ENCODE results near the gene ELK4. TPM values are rescaled to one million over a fixed set of nuclear protein-coding genes. Genes with fewer than 3 reads are reported as not detected.

The ELK4 gene
- total and polyA plus RNA-seq, 2 experiments from 2014 or later = 5.1 to 19.7 TPM

DNA sequence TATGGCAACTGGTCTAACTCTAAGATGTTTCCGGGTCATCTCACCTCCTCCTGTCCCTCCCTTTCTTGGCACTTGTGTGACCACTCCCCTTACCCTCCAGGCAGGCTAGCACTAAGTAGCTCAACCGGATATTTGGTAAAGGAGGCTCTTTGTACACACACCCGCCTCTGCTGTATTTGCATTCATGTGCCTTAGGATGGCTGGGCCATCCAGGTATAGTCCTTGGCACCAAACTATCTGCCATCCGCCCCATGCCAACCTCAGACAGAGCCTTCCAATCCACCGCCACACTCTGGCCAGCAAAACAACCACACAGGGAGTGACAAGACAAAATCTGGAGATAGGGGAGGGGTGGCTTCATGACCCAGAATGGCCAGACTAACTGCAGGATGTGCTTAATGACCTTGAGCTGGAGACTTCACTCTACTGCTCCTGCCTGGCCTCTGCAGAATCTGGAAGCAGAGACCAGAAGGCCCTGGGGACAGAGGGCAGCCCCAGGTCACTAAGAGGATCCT is 67.8 kb downstream of the ELK4 start:
- Histone ChIP-seq H3K36me3 (ENCODE audit: insufficient read depth) (no peaks in the 10 kb centered on the region), H2AFZ (no peak overlapping the region), H3K27ac (ENCODE audit: low read depth) (no peak overlapping the region), H3K4me3 (no peak overlapping the region), H3F3A (replicated peaks; ENCODE audit: low read depth) (0 out of 2 replicates have a peak, but pooled peaks cover 5% of the 10 kb centered on the region), H3K4me2 (no peak overlapping the region), H3K4me1 (ENCODE audit: insufficient read depth) (peaks cover 6% of the 10 kb centered on the region), H4K20me1 (replicated peaks; ENCODE audit: insufficient read depth) (no peaks in the 10 kb centered on the region), H3K27me3 (ENCODE audit: insufficient read depth) (peaks cover 35% of the 10 kb centered on the region), H3K79me2 (replicated peaks; ENCODE audit: insufficient read depth) (no peaks in the 10 kb centered on the region), H3K9me2 (ENCODE audit: insufficient read depth) (no peaks in the 10 kb centered on the region)
- no peak for DNase-seq (ENCODE audit: low spot score)
- H3K4me1 Mint-ChIP-seq = peaks cover 7% of the 10 kb centered on the region; the same call in 2 of the 3 replicates
- no peaks in the 10 kb centered on the region; the same call in 2 of the 3 replicates for H3K36me3 Mint-ChIP-seq (ENCODE audit: low read depth)
- no peak overlapping the region for H3K4me3 Mint-ChIP-seq
- no peak for ATAC-seq
- peaks cover 23% of the 10 kb centered on the region for H3K27me3 Mint-ChIP-seq (ENCODE audit: insufficient read depth, low read depth, poor library complexity)
- no peak overlapping the region for H3K27ac Mint-ChIP-seq
- H3K9me3 Mint-ChIP-seq = peaks cover 30% of the 10 kb centered on the region
- TF ChIP-seq ZNF331 (CRISPR knock-in tag; IDR thresholded peaks at IDR 0.05; ENCODE audit: low read depth) (no peak), EZH2 (IDR thresholded peaks at IDR 0.05; ENCODE audit: low read depth, unreplicated experiment) (no peak)

DNA sequence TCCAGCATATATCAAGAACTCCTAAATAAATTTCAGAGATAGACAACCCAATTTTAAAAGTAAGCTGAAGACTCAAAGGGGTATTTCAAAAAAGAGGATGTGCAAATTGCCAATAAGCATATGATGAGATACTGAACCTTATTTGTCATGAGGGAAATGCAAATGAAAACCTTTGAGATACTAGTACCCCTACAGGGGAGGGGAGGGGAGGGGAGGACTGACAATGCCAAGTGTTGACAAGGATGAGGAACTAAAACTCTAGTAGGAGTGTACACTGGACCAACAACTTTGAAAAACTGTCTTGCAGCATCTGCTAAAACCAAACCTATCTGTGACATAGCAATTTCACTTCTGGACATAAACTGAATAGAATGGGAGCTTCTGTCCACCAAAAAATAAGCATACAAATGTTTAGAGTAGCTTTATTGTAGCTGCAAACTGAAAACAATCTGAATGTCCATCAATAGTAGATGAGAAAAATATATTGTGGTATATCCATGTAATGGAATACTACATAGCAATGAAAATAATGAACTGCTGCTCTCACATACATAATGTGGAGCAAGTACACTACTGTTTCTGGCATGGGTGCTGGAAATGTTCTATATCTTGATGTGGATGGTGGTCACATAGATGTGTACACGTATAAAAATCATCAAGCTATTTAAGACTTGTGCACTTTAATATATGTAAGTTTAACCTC is 70.2 kb downstream of the ELK4 start:
- Histone ChIP-seq H3K9me2 (ENCODE audit: insufficient read depth) (no peaks in the 10 kb centered on the region), H3F3A (replicated peaks; ENCODE audit: low read depth) (no peaks in the 10 kb centered on the region), H3K27me3 (ENCODE audit: insufficient read depth) (peaks cover 14% of the 10 kb centered on the region), H3K27ac (ENCODE audit: low read depth) (no peak overlapping the region), H3K79me2 (replicated peaks; ENCODE audit: insufficient read depth) (no peaks in the 10 kb centered on the region), H3K4me3 (no peak overlapping the region), H2AFZ (no peak overlapping the region), H3K36me3 (ENCODE audit: insufficient read depth) (no peaks in the 10 kb centered on the region), H3K4me1 (ENCODE audit: insufficient read depth) (no peaks in the 10 kb centered on the region), H4K20me1 (replicated peaks; ENCODE audit: insufficient read depth) (no peaks in the 10 kb centered on the region), H3K4me2 (no peak overlapping the region)
- Mint-ChIP-seq H3K36me3 (ENCODE audit: low read depth) (no peaks in the 10 kb centered on the region; the same call in 2 of the 3 replicates), H3K27ac (no peak overlapping the region), H3K9me3 (peaks cover 30% of the 10 kb centered on the region), H3K4me3 (no peak overlapping the region; the same call in 2 of the 3 replicates), H3K27me3 (ENCODE audit: insufficient read depth, low read depth, poor library complexity) (peaks cover 8% of the 10 kb centered on the region), H3K4me1 (peaks cover 3% of the 10 kb centered on the region; the same call in 1 of the 3 replicates)
- ATAC-seq (no peak), DNase-seq (ENCODE audit: low spot score) (no peak)
- TF ChIP-seq ZNF114 (CRISPR knock-in tag; IDR thresholded peaks at IDR 0.05) (no peak), POLR2AphosphoS5 (IDR thresholded peaks at IDR 0.05; ENCODE audit: low read depth) (no peak), STAT1 (IDR thresholded peaks at IDR 0.05; ENCODE audit: unreplicated experiment) (no peak), EZH2phosphoT487 (IDR thresholded peaks at IDR 0.05; ENCODE audit: unreplicated experiment) (no peak), ZNF331 (CRISPR knock-in tag; IDR thresholded peaks at IDR 0.05; ENCODE audit: low read depth) (no peak), CREB1 (CRISPR knock-in tag; IDR thresholded peaks at IDR 0.05; ENCODE audit: low read depth) (no peak)
- TF ChIP-seq, protein P1, sequence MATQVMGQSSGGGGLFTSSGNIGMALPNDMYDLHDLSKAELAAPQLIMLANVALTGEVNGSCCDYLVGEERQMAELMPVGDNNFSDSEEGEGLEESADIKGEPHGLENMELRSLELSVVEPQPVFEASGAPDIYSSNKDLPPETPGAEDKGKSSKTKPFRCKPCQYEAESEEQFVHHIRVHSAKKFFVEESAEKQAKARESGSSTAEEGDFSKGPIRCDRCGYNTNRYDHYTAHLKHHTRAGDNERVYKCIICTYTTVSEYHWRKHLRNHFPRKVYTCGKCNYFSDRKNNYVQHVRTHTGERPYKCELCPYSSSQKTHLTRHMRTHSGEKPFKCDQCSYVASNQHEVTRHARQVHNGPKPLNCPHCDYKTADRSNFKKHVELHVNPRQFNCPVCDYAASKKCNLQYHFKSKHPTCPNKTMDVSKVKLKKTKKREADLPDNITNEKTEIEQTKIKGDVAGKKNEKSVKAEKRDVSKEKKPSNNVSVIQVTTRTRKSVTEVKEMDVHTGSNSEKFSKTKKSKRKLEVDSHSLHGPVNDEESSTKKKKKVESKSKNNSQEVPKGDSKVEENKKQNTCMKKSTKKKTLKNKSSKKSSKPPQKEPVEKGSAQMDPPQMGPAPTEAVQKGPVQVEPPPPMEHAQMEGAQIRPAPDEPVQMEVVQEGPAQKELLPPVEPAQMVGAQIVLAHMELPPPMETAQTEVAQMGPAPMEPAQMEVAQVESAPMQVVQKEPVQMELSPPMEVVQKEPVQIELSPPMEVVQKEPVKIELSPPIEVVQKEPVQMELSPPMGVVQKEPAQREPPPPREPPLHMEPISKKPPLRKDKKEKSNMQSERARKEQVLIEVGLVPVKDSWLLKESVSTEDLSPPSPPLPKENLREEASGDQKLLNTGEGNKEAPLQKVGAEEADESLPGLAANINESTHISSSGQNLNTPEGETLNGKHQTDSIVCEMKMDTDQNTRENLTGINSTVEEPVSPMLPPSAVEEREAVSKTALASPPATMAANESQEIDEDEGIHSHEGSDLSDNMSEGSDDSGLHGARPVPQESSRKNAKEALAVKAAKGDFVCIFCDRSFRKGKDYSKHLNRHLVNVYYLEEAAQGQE (IDR thresholded peaks at IDR 0.05; ENCODE audit: unreplicated experiment) = no peak
- TF ChIP-seq, protein P2, sequence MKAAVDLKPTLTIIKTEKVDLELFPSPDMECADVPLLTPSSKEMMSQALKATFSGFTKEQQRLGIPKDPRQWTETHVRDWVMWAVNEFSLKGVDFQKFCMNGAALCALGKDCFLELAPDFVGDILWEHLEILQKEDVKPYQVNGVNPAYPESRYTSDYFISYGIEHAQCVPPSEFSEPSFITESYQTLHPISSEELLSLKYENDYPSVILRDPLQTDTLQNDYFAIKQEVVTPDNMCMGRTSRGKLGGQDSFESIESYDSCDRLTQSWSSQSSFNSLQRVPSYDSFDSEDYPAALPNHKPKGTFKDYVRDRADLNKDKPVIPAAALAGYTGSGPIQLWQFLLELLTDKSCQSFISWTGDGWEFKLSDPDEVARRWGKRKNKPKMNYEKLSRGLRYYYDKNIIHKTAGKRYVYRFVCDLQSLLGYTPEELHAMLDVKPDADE (IDR thresholded peaks at IDR 0.05) = no peak
- TF ChIP-seq, protein P3, sequence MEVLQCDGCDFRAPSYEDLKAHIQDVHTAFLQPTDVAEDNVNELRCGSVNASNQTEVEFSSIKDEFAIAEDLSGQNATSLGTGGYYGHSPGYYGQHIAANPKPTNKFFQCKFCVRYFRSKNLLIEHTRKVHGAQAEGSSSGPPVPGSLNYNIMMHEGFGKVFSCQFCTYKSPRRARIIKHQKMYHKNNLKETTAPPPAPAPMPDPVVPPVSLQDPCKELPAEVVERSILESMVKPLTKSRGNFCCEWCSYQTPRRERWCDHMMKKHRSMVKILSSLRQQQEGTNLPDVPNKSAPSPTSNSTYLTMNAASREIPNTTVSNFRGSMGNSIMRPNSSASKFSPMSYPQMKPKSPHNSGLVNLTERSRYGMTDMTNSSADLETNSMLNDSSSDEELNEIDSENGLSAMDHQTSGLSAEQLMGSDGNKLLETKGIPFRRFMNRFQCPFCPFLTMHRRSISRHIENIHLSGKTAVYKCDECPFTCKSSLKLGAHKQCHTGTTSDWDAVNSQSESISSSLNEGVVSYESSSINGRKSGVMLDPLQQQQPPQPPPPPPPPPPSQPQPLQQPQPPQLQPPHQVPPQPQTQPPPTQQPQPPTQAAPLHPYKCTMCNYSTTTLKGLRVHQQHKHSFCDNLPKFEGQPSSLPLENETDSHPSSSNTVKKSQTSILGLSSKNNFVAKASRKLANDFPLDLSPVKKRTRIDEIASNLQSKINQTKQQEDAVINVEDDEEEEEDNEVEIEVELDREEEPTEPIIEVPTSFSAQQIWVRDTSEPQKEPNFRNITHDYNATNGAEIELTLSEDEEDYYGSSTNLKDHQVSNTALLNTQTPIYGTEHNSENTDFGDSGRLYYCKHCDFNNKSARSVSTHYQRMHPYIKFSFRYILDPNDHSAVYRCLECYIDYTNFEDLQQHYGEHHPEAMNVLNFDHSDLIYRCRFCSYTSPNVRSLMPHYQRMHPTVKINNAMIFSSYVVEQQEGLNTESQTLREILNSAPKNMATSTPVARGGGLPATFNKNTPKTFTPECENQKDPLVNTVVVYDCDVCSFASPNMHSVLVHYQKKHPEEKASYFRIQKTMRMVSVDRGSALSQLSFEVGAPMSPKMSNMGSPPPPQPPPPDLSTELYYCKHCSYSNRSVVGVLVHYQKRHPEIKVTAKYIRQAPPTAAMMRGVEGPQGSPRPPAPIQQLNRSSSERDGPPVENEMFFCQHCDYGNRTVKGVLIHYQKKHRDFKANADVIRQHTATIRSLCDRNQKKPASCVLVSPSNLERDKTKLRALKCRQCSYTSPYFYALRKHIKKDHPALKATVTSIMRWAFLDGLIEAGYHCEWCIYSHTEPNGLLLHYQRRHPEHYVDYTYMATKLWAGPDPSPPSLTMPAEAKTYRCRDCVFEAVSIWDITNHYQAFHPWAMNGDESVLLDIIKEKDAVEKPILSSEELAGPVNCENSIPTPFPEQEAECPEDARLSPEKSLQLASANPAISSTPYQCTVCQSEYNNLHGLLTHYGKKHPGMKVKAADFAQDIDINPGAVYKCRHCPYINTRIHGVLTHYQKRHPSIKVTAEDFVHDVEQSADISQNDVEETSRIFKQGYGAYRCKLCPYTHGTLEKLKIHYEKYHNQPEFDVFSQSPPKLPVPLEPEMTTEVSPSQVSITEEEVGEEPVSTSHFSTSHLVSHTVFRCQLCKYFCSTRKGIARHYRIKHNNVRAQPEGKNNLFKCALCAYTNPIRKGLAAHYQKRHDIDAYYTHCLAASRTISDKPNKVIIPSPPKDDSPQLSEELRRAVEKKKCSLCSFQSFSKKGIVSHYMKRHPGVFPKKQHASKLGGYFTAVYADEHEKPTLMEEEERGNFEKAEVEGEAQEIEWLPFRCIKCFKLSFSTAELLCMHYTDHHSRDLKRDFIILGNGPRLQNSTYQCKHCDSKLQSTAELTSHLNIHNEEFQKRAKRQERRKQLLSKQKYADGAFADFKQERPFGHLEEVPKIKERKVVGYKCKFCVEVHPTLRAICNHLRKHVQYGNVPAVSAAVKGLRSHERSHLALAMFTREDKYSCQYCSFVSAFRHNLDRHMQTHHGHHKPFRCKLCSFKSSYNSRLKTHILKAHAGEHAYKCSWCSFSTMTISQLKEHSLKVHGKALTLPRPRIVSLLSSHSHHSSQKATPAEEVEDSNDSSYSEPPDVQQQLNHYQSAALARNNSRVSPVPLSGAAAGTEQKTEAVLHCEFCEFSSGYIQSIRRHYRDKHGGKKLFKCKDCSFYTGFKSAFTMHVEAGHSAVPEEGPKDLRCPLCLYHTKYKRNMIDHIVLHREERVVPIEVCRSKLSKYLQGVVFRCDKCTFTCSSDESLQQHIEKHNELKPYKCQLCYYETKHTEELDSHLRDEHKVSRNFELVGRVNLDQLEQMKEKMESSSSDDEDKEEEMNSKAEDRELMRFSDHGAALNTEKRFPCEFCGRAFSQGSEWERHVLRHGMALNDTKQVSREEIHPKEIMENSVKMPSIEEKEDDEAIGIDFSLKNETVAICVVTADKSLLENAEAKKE (CRISPR knock-in tag; IDR thresholded peaks at IDR 0.05) = no peak

Data from GM23338 (cell line).